Measurements from ENCODE around the gene RFTN1.

Gene RFTN1

DNA sequence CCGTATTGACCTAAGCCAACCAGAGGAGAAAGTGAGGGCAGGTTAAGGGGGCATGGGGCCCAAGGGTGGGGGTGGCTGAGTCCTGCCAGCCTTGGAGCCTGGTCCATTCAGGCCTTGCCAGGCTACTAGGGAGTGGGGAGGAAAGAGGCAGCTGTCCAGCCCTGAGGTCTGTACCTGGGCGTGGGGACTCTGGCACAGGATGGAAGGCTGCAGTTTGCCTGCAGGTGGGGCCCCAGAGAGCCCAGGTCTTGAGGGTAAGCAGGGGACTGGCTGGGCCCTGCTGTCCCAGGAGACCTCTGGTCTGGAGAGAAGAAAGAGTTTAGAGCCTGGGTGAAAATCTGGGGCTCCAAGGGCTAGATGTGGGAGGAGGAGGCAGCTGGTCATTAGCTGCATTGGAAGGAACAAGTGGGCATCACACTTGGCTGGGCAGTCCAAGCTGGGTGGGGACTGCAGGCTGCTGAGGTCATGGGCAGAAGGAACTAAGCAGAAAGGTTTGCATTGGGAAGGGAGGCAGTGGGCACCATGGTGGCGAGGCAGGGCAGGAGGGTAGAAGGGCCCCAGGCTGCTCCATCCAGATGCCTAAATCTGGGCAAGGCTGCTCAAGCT is 140.1 kb downstream of the RFTN1 start:
- no peak for DNase-seq (ENCODE audit: low spot score)
- TF ChIP-seq CTCF (IDR thresholded peaks at IDR 0.05; ENCODE audit: extremely low read depth, missing control alignments): no peak

GRCh38 chr3:16372362-16373292 is 140.9 kb downstream of the RFTN1 start:
- DNase-seq (ENCODE audit: low spot score): no peak
- TF ChIP-seq CTCF (IDR thresholded peaks at IDR 0.05; ENCODE audit: extremely low read depth, missing control alignments): no peak

DNA sequence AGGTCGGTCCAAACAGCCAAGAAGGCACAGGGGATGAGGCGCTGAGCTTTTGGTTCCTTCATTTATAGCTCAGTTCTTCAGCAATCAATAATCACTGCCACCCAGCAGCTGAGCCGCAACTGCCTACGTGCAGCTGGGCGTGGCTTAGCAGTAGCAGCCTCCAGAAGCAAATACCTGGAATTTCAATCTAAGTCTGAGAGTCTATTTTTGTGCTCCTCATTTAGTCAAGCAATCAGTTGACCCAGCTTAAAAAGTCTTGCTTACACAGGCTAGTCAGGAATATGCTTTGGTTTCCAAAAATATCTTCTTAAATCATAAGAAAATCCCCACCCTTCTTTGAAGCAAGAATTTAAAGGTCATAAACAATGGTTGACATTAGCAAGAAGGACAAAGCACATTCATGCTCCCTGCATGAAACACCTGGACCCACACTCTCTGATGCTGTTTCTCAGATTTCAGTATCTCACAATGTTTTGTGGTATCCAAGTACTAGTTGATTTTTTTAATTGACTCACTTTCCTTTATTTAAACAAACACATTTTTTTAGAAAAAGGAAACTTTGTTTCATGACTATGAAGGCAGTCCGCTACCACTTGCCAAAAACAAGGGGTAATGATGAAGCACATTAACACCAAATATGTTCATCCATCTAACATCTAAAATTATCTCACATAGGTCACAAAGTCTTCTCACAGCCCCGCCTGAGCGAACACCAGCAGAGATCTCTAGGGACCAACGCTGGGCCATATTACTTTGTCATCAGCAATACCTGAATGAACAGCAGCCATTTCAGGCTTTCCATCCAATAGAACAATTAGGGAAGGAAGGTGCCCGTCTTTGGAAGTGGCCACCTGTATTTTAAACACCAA is 142.4 kb downstream of the RFTN1 start:
- TF ChIP-seq CTCF (IDR thresholded peaks at IDR 0.05; ENCODE audit: extremely low read depth, missing control alignments): no peak
- no peak for DNase-seq (ENCODE audit: low spot score)

DNA sequence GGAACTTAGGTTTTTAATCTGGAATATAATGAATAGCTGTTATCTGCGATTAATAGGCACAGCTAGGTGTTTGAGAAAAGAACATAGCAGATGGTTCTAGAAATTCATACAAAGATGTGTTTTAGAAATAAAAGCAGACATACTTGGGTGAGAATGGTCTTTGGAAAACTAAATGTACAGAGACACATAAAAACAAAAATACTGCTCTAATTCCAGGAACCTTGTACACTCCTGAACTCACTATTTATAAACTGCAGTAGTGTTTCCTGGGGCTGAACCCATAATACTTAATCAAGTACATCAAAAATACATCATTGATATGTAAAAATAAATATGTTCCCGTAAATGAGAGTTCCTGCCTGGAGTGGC is 143.0 kb downstream of the RFTN1 start:
- no peak for TF ChIP-seq CTCF (IDR thresholded peaks at IDR 0.05; ENCODE audit: extremely low read depth, missing control alignments)
- DNase-seq (ENCODE audit: low spot score): no peak

- no peak for TF ChIP-seq CTCF (IDR thresholded peaks at IDR 0.05; ENCODE audit: extremely low read depth, missing control alignments)
- no peak for DNase-seq (ENCODE audit: low spot score)
These were observed 143.6 kb downstream of the RFTN1 start for GRCh38 chr3:16369885-16370284.

- no peak for DNase-seq (ENCODE audit: low spot score)
- TF ChIP-seq CTCF (IDR thresholded peaks at IDR 0.05; ENCODE audit: extremely low read depth, missing control alignments): no peak
These were observed 144.2 kb downstream of the RFTN1 start for GRCh38 chr3:16369276-16369675.

Measured in GM20000 (cell line).